SK-N-SH (cell line): ENCODE data around the gene AP1AR. TPM values are rescaled to one million over a fixed set of nuclear protein-coding genes. Genes with fewer than 3 reads are reported as not detected.

ENCODE experiments used
- CTCF ChIA-PET: fragments of 300-600, 350-600 bp; formaldehyde crosslinking; extraction: SDS; loops from one replicate; lab custom pipeline; 2021; lab: Yijun Ruan, JAX
- POLR2A ChIA-PET: fragments of 350-600 bp; sonication (Branson Sonifier 250); formaldehyde crosslinking; extraction: SDS; loops from one replicate; lab custom pipeline; 2020; ENCODE audit warnings: antibody characterized with exemption, inconsistent platforms; lab: Yijun Ruan, JAX
- DNase-seq: peaks from one replicate; pipeline ENCODE4 v3.0.0; 2012
- H2AFZ ChIP-seq: fragments of 200-600 bp; sonication (generic); 2 replicates; pipeline ENCODE4 v1.8.1; 2016; ENCODE audit warnings: antibody characterized with exemption, mild to moderate bottlenecking, low read depth
- H3F3A ChIP-seq: fragments of 200-600 bp; sonication (generic); replicated peaks from 2 replicates; pipeline ENCODE3; 2016; ENCODE audit warnings: antibody characterized with exemption, mild to moderate bottlenecking; ENCODE audit not compliant: insufficient read depth
- H3K27ac ChIP-seq, 2 experiments: fragments of 200-500 bp in 1 of 2; fragments of 200-600 bp in 1 of 2; sonication (Bioruptor generic) in 1 of 2; sonication (generic), shearing (Covaris generic) in 1 of 2; 2 replicates each; pipeline versions ENCODE4 v1.5.1 to v1.6.1; 2014 to 2016; ENCODE audit warnings: low read depth in 2 of 2, inconsistent platforms in 1 of 2, low read length in 1 of 2, mild to moderate bottlenecking in 1 of 2, mixed read lengths in 1 of 2
- H3K27me3 ChIP-seq: fragments of 200-600 bp; sonication (generic), shearing (Covaris generic); 2 replicates; pipeline ENCODE4 v1.6.1; 2016; ENCODE audit warnings: mixed run types; ENCODE audit not compliant: insufficient read depth
- H3K36me3 ChIP-seq, 2 experiments: fragments of 200-500 bp in 1 of 2; fragments of 200-600 bp in 1 of 2; sonication (Bioruptor generic) in 1 of 2; sonication (generic) in 1 of 2; replicated peaks in 1 of 2; 2 replicates each; pipeline versions ENCODE3 to v1.5.1; 2014 to 2016; ENCODE audit warnings: low read length in 1 of 2, mild to moderate bottlenecking in 1 of 2; ENCODE audit not compliant: insufficient read depth in 2 of 2, control insufficient read depth in 1 of 2
- H3K4me1 ChIP-seq, 2 experiments: fragments of 200-500 bp in 1 of 2; fragments of 200-600 bp in 1 of 2; sonication (Bioruptor generic) in 1 of 2; sonication (generic), shearing (Covaris generic) in 1 of 2; 2 replicates each; pipeline versions ENCODE4 v1.5.1 to v1.6.1; 2014 to 2016; ENCODE audit warnings: low read depth in 1 of 2, low read length in 1 of 2, mixed run types in 1 of 2; ENCODE audit not compliant: insufficient read depth in 2 of 2, control insufficient read depth in 1 of 2
- H3K4me2 ChIP-seq: fragments of 200-600 bp; sonication (generic), shearing (Covaris generic); 2 replicates; pipeline ENCODE4 v1.6.1; 2017; ENCODE audit warnings: mixed run types
- H3K4me3 ChIP-seq, 2 experiments: fragments of 200-500 bp in 1 of 2; fragments of 200-600 bp in 1 of 2; sonication (Bioruptor generic) in 1 of 2; sonication (generic), shearing (Covaris generic) in 1 of 2; 2 replicates each; pipeline versions ENCODE4 v1.5.1 to v1.8.1; 2014 to 2016; ENCODE audit warnings: low read depth in 2 of 2, inconsistent platforms in 1 of 2, low read length in 1 of 2, mild to moderate bottlenecking in 1 of 2, mixed read lengths in 1 of 2, moderate library complexity in 1 of 2
- H3K79me2 ChIP-seq: fragments of 200-600 bp; sonication (generic); 2 replicates; pipeline ENCODE4 v1.8.1; 2017; ENCODE audit warnings: mild to moderate bottlenecking; ENCODE audit not compliant: insufficient read depth
- H3K9ac ChIP-seq: fragments of 200-600 bp; sonication (generic); 2 replicates; pipeline ENCODE4 v1.6.1; 2017; ENCODE audit warnings: mixed run types
- H3K9me2 ChIP-seq: fragments of 200-600 bp; sonication (generic); 2 replicates; pipeline ENCODE4 v1.6.1; 2017; ENCODE audit warnings: mixed run types
- H3K9me3 ChIP-seq: fragments of 200-600 bp; sonication (generic); 2 replicates; pipeline ENCODE4 v1.6.1; 2017; ENCODE audit warnings: mixed run types, mild to moderate bottlenecking, moderate library complexity
- H4K20me1 ChIP-seq: fragments of 200-600 bp; sonication (generic); 2 replicates; pipeline ENCODE4 v1.6.1; 2017; ENCODE audit warnings: mild to moderate bottlenecking, mixed run types; ENCODE audit not compliant: insufficient read depth
- ELF1 ChIP-seq: IDR thresholded peaks from 2 replicates; pipeline ENCODE4 v1.4.0; 2012
- EZH2phosphoT487 ChIP-seq: fragments of 200-600 bp; sonication (generic); IDR thresholded peaks from 2 replicates; pipeline ENCODE4 v1.6.1; 2017; ENCODE audit warnings: low read depth, mixed run types, mild to moderate bottlenecking, antibody characterized with exemption, moderate library complexity, borderline replicate concordance
- GABPA ChIP-seq: IDR thresholded peaks from 2 replicates; pipeline ENCODE4 v1.4.0; 2012; ENCODE audit warnings: low read depth, mild to moderate bottlenecking
- IRF3 ChIP-seq: fragments of 150-350 bp; IDR thresholded peaks from 2 replicates; pipeline ENCODE4 v1.6.1; 2016; ENCODE audit warnings: mild to moderate bottlenecking, low read depth, low read length
- MAX ChIP-seq: IDR thresholded peaks from 2 replicates; pipeline ENCODE4 v1.4.0; 2012; ENCODE audit warnings: low read depth
- MEF2A ChIP-seq: IDR thresholded peaks from 2 replicates; pipeline ENCODE4 v1.4.0; 2012; ENCODE audit warnings: low read depth, borderline replicate concordance
- NFIC ChIP-seq: IDR thresholded peaks from 2 replicates; pipeline ENCODE4 v1.4.0; 2012; ENCODE audit warnings: borderline replicate concordance
- NRF1 ChIP-seq: IDR thresholded peaks from 2 replicates; pipeline ENCODE4 v1.6.1; 2012; ENCODE audit warnings: low read depth, mild to moderate bottlenecking, low read length
- PBX3 ChIP-seq: IDR thresholded peaks from 2 replicates; pipeline ENCODE4; 2012
- RCOR1 ChIP-seq: fragments of 150-350 bp; IDR thresholded peaks from 2 replicates; pipeline ENCODE4 v1.6.1; 2017; ENCODE audit warnings: antibody characterized with exemption, low read length
- REST ChIP-seq: IDR thresholded peaks from 2 replicates; pipeline ENCODE4 v1.6.1; 2012; ENCODE audit warnings: mild to moderate bottlenecking, low read depth, low read length, moderate library complexity
- SIN3A ChIP-seq: IDR thresholded peaks from 2 replicates; pipeline ENCODE4 v1.6.1; 2012; ENCODE audit warnings: low read depth, mild to moderate bottlenecking, low read length, moderate library complexity, borderline replicate concordance
- SMC3 ChIP-seq: IDR thresholded peaks from 2 replicates; pipeline ENCODE4 v1.6.1; 2012; ENCODE audit warnings: low read depth, low read length, improper control_type of control experiment
- TCF12 ChIP-seq: IDR thresholded peaks from 2 replicates; pipeline ENCODE4 v1.4.0; 2012
- TEAD4 ChIP-seq: IDR thresholded peaks from 2 replicates; pipeline ENCODE4 v1.4.0; 2012; ENCODE audit warnings: mild to moderate bottlenecking, borderline replicate concordance; ENCODE audit not compliant: insufficient read depth
- USF1 ChIP-seq: IDR thresholded peaks from 2 replicates; pipeline ENCODE4 v1.4.0; 2012; ENCODE audit warnings: low read depth, borderline replicate concordance
- WGBS: methylation state at CpG from one replicate; pipeline ENCODE4 v1.1.6; 2017; ENCODE audit warnings: low lambda C conversion rate; 5-methylcytosine and 5-hydroxymethylcytosine counted together
- polyA plus RNA-seq, 3 experiments: library from polyadenylated mRNA; depleted of rRNA; stranded (reverse); fragments of >200 nt; gene quantifications; 2 replicates each; pipeline ENCODE4 v1.2.3, GENCODE V29; 2012

The AP1AR gene
- polyA plus RNA-seq, 1 of the 3 experiments (the other 2 are of a cell fraction) = 8.5 TPM

GRCh38 chr4:112266823-112267222 lies 35.2 kb downstream of the AP1AR start (continued):
- TF ChIP-seq MAX = no peak
- TF ChIP-seq SMC3 = peak; percentile 30; the same call in 1 of the 2 replicates

GRCh38 chr4:112270051-112270450 lies 38.5 kb downstream of the AP1AR start:
- Histone ChIP-seq H2AFZ (no peak overlapping the region), H3K27ac (no peak overlapping the region), H3K4me3 (no peak overlapping the region), H3K79me2 (peaks cover 9% of the 10 kb centered on the region; the same call in 1 of the 2 replicates), H3F3A (peaks cover 9% of the 10 kb centered on the region), H3K9me3 (no peaks in the 10 kb centered on the region), H3K36me3 (peaks cover 26 to 48% of the 10 kb centered on the region in 2 experiments), H3K27me3 (no peaks in the 10 kb centered on the region), H3K9ac (no peak overlapping the region), H4K20me1 (no peaks in the 10 kb centered on the region), H3K4me2 (no peak overlapping the region), H3K9me2 (no peaks in the 10 kb centered on the region), H3K4me1 (peaks cover 2 to 5% of the 10 kb centered on the region in 2 experiments; a peak in 2 of 4 replicates)
- WGBS = 98% methylated on average over 1 of the region's 1 CpG
- no peak for DNase-seq
- POLR2A ChIA-PET = no interaction called here
- TF ChIP-seq USF1 = no peak
- TF ChIP-seq RCOR1 = no peak
- TF ChIP-seq TCF12 = no peak
- TF ChIP-seq IRF3 = no peak
- no peak for TF ChIP-seq GABPA
- no peak for TF ChIP-seq PBX3
- no peak for TF ChIP-seq SIN3A
- no peak for TF ChIP-seq TEAD4
- no peak for TF ChIP-seq MEF2A
- CTCF ChIA-PET = interaction anchor here (0.7 kb wide), 1 partner anchor 110 kb away, joined by 3 read pairs; no protein-coding TSS in a partner anchor

- Histone ChIP-seq H4K20me1 (no peaks in the 10 kb centered on the region), H3K4me2 (no peak overlapping the region), H3K27me3 (no peaks in the 10 kb centered on the region), H3K36me3 (peaks cover 26 to 41% of the 10 kb centered on the region in 2 experiments), H3F3A (peaks cover 5% of the 10 kb centered on the region), H3K9ac (no peak overlapping the region), H3K27ac (no peak overlapping the region), H3K9me3 (no peaks in the 10 kb centered on the region), H3K79me2 (peaks cover 10% of the 10 kb centered on the region; the same call in 1 of the 2 replicates), H3K4me3 (no peak overlapping the region), H3K9me2 (no peaks in the 10 kb centered on the region), H2AFZ (no peak overlapping the region), H3K4me1 (peaks cover 2 to 5% of the 10 kb centered on the region in 2 experiments; a peak in 2 of 4 replicates)
- 94% methylated on average over 7 of the region's 8 CpGs for WGBS
- DNase-seq = no peak
- CTCF ChIA-PET = interaction anchor here (1.0 to 1.7 kb wide), 2 partner anchors 35 to 56 kb away, joined by 3 to 4 read pairs; no protein-coding TSS in a partner anchor
- POLR2A ChIA-PET = no interaction called here
- no peak for TF ChIP-seq EZH2phosphoT487
- no peak for TF ChIP-seq PBX3
- TF ChIP-seq NRF1 = no peak
- TF ChIP-seq REST = no peak
- no peak for TF ChIP-seq ELF1
- no peak for TF ChIP-seq TEAD4
- no peak for TF ChIP-seq SIN3A
- no peak for TF ChIP-seq NFIC
Observed at GRCh38 chr4:112270640-112271421, 39.2 kb downstream of the AP1AR start.
